ENCODE results near the gene CDH22.

Gene CDH22

GRCh38 chr20:46217583-46217982 is 90.7 kb downstream of the CDH22 start:
- Histone ChIP-seq H3K4me1 (ENCODE audit: control insufficient read depth, insufficient read depth, low read length) (no peaks in the 10 kb centered on the region), H3K9ac (ENCODE audit: low read length) (no peak overlapping the region), H3K4me3 (ENCODE audit: low read length) (no peak overlapping the region), H3K27me3 (ENCODE audit: control insufficient read depth, insufficient read depth, low read length) (peaks cover 2% of the 10 kb centered on the region), H3K36me3 (ENCODE audit: control insufficient read depth, insufficient read depth, low read length) (no peaks in the 10 kb centered on the region), H3K27ac (ENCODE audit: low read depth, low read length) (no peak overlapping the region)

DNA sequence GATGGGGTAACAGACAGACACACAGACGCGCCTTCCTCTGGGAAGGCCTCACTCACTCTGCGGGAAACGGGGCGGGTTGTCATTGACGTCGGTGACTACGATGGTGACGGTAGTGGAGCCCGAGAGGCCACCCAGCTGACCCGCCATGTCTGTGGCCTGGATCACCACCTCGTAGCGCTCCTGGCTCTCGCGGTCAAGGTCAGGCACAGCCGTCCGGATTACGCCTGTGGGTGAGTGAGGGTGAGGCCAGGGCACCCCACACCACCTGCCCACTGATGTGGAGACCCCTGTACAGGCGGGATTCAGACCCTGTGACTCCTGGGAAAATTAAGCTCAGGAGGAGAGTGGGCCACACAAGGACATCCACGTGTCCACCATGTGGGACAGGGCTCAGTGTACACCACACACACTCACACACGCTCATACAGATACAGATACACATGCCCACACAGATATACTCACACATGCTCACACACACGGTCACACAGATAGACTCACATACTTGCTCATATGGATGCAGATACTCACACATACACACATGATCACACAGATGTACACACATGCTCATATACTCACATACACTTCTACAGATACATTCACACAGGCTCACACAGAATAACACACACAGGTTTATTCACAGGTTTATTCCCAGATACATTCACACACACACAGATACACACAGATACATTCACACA is 91.4 kb downstream of the CDH22 start:
- Histone ChIP-seq H3K4me1 (ENCODE audit: control insufficient read depth, insufficient read depth, low read length) (no peaks in the 10 kb centered on the region), H3K36me3 (ENCODE audit: control insufficient read depth, insufficient read depth, low read length) (no peaks in the 10 kb centered on the region), H3K27ac (ENCODE audit: low read depth, low read length) (no peak overlapping the region), H3K4me3 (ENCODE audit: low read length) (no peak overlapping the region), H3K27me3 (ENCODE audit: control insufficient read depth, insufficient read depth, low read length) (peaks cover 2% of the 10 kb centered on the region), H3K9ac (ENCODE audit: low read length) (no peak overlapping the region)

DNA sequence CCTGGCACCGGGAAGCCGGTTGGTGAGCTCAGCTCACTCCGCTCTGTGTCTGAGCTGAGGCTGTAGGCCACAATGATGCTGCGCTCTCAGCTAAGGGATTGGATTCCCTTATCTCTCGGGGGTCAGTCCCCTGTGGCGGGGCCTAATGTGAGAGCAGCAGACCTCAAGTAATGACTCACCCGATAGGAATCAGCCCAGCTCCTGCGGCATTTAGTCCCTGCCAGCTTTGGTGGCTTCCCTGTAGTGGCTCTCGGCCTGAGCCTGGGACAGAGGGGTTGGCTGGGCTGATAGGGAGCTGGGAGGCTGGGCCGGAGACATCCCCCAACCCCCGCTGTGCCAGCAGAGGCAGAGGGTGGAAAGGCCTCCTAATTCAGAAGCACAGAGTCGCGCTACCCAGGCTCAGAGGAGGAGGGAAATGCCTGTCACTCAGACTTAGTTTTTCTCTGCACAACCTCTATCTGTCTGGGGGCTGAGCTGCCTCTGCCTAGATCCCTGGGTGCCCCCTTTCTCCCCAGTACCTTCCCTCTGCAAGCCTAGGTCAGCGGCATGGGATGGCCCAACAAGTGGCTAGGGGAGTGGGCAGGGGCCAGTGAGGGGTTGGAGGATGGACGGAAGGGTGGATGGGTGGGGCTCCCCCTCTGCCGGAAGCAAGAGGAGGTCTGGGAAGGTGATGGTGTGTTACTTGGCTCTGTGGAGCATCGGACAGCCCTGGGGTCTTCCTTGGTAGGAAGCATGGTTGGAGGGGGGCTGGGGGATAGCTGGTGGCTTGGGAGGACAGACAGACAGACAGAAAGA is 92.2 kb downstream of the CDH22 start:
- H3K36me3 ChIP-seq (ENCODE audit: control insufficient read depth, insufficient read depth, low read length), result no peaks in the 10 kb centered on the region
- no peak overlapping the region for H3K4me3 ChIP-seq (ENCODE audit: low read length)
- no peak overlapping the region for H3K9ac ChIP-seq (ENCODE audit: low read length)
- H3K27ac ChIP-seq (ENCODE audit: low read depth, low read length), result no peak overlapping the region
- no peaks in the 10 kb centered on the region for H3K27me3 ChIP-seq (ENCODE audit: control insufficient read depth, insufficient read depth, low read length)
- no peaks in the 10 kb centered on the region for H3K4me1 ChIP-seq (ENCODE audit: control insufficient read depth, insufficient read depth, low read length)

DNA sequence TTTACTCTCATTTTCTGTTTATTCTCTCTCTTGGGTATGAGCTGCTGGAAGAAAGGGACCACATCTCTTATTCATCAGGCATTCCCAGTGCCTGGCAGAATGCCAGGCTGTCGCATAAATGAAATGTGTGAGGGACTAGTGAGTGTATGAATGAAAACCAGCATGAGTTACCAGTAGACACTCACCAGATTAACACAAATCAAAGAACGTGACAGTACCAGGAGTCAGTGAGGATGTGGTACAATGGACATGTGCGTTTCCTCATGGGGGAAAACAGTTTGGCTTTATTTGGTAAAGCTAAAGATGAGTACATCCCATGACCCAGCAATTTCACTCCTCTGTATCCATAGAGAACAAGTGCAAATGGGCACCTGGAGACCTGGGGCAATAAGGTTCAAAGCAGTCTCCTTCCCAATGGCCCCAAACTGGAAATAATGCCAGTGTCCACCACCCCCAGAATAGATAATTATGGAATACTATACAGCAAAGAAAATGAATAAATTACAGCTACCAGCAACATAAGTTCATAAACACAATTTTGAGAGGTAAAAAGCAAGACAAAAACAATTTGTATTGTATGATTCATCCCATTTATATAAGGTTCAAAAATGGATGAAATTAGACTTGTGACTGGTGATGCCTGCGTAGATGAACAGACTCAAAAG is 93.3 kb downstream of the CDH22 start:
- H3K9ac ChIP-seq (ENCODE audit: low read length), result no peak overlapping the region
- no peaks in the 10 kb centered on the region for H3K36me3 ChIP-seq (ENCODE audit: control insufficient read depth, insufficient read depth, low read length)
- H3K4me3 ChIP-seq (ENCODE audit: low read length), result no peak overlapping the region
- H3K27ac ChIP-seq (ENCODE audit: low read depth, low read length), result no peak overlapping the region
- H3K4me1 ChIP-seq (ENCODE audit: control insufficient read depth, insufficient read depth, low read length), result no peaks in the 10 kb centered on the region
- no peaks in the 10 kb centered on the region for H3K27me3 ChIP-seq (ENCODE audit: control insufficient read depth, insufficient read depth, low read length)

DNA sequence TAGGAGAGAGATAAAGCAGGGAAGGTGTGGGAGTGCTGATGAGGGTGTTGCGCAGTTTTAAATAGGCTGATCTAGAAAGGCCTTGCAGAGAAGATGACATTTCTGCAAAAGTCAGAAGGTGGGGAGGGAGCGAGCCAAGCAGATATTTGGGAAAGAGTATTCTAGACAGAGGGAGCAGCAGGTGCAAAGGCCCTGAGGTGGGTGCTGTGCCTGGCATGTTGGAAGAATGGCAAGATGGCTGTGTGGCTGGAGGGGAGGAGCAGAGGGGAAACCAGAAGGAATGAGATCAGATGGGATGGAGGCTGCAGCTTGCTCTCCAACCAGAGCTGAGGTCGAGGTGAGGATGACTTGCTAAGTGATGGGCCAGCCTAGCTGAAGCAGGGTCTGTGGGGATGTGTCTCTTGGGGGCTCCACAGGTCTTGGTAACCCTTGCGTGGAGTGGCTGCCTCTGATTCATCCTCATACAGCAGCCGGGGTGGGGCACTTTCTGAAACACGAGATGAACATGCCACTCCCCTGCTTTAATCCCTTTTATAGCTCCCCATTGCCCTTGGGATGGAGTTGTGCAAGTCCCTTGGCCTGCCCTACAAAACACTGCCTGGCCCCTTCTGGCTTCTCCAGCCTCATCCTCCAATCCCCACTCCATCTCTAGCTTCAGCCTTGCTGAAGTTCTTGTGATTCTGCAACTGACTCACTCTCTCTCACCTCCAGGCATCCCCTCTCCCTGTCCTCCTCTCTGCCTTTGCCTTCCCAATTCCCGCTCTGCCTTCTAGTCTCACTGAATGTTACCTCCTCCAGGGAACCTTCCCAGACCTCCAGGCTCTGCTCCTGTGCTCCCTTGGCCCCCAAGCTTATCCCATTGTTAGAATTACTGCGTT is 94.1 kb downstream of the CDH22 start:
- H3K9ac ChIP-seq (ENCODE audit: low read length), result no peak overlapping the region
- H3K27ac ChIP-seq (ENCODE audit: low read depth, low read length), result no peak overlapping the region
- H3K4me3 ChIP-seq (ENCODE audit: low read length), result no peak overlapping the region
- no peaks in the 10 kb centered on the region for H3K36me3 ChIP-seq (ENCODE audit: control insufficient read depth, insufficient read depth, low read length)
- H3K4me1 ChIP-seq (ENCODE audit: control insufficient read depth, insufficient read depth, low read length), result no peaks in the 10 kb centered on the region
- H3K27me3 ChIP-seq (ENCODE audit: control insufficient read depth, insufficient read depth, low read length), result no peaks in the 10 kb centered on the region

DNA sequence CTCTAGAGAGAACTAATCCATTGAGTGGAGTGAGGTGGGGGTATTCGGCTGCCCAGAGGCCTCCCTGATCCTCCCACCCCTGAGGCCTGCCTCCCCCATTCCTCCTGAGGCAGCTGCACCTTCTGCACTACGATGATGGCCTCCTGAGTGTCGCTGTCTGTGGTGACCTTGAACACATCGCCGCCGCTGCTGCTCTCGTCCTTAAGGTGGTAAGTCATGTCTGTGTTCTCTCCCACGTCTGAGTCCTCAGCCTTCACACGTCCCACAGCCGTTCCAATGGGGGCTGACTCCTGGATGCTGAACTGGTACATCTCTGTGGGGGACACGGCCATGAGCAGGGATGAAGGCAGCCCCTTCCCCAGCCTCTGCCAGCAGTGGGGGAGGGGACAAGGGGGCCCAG is 95.4 kb downstream of the CDH22 start:
- H3K27me3 ChIP-seq (ENCODE audit: control insufficient read depth, insufficient read depth, low read length), result no peaks in the 10 kb centered on the region
- no peaks in the 10 kb centered on the region for H3K36me3 ChIP-seq (ENCODE audit: control insufficient read depth, insufficient read depth, low read length)
- H3K4me1 ChIP-seq (ENCODE audit: control insufficient read depth, insufficient read depth, low read length), result no peaks in the 10 kb centered on the region
- no peak overlapping the region for H3K9ac ChIP-seq (ENCODE audit: low read length)
- H3K27ac ChIP-seq (ENCODE audit: low read depth, low read length), result no peak overlapping the region
- H3K4me3 ChIP-seq (ENCODE audit: low read length), result no peak overlapping the region

DNA sequence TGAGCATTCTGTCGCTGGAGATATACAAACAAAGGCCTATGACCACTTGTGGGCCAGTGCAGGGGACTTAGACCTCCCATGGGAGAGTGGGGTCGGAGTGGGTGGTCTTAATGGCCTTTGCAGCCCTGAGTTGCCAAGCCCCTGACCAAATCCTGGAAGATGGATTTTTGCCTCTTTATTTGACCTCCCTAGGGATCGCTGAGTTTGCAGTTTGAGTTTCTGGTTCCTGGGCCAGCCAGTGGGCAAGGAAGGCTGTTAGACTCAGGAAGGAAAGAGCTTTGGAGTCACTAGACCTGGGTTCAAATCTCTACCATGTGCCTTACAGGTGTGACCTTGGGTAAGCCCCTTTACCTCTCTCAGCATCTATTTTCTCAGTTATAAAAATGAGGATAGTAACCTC is 96.0 kb downstream of the CDH22 start:
- no peaks in the 10 kb centered on the region for H3K27me3 ChIP-seq (ENCODE audit: control insufficient read depth, insufficient read depth, low read length)
- no peaks in the 10 kb centered on the region for H3K4me1 ChIP-seq (ENCODE audit: control insufficient read depth, insufficient read depth, low read length)
- H3K36me3 ChIP-seq (ENCODE audit: control insufficient read depth, insufficient read depth, low read length), result no peaks in the 10 kb centered on the region
- H3K9ac ChIP-seq (ENCODE audit: low read length), result no peak overlapping the region
- no peak overlapping the region for H3K4me3 ChIP-seq (ENCODE audit: low read length)
- no peak overlapping the region for H3K27ac ChIP-seq (ENCODE audit: low read depth, low read length)

DNA sequence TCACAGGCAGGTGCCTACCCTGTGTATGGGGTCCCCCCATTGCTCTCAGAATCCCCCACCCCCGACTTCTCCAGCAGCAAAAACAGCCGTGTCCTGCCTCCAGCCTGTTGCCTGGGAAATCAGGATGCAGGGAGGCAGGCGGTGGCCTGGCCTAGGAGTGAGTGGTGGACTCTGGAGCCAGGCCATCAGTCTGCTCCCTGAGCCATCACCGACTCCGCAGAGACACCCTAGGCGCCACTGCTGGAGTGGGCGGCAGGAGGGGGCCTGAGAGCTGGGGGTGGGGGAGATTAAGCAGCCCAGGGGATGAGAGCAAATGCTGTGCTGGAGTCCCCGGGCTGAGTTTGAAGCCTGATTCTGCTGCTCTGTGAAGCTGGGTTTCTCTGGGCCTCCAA is 97.0 kb downstream of the CDH22 start:
- no peaks in the 10 kb centered on the region for H3K4me1 ChIP-seq (ENCODE audit: control insufficient read depth, insufficient read depth, low read length)
- H3K27ac ChIP-seq (ENCODE audit: low read depth, low read length), result no peak overlapping the region
- no peaks in the 10 kb centered on the region for H3K36me3 ChIP-seq (ENCODE audit: control insufficient read depth, insufficient read depth, low read length)
- H3K27me3 ChIP-seq (ENCODE audit: control insufficient read depth, insufficient read depth, low read length), result no peaks in the 10 kb centered on the region
- H3K4me3 ChIP-seq (ENCODE audit: low read length), result no peak overlapping the region
- no peak overlapping the region for H3K9ac ChIP-seq (ENCODE audit: low read length)

GRCh38 chr20:46210672-46211330 is 97.5 kb downstream of the CDH22 start:
- Histone ChIP-seq H3K9ac (ENCODE audit: low read length) (no peak overlapping the region), H3K4me1 (ENCODE audit: control insufficient read depth, insufficient read depth, low read length) (no peaks in the 10 kb centered on the region), H3K4me3 (ENCODE audit: low read length) (no peak overlapping the region), H3K36me3 (ENCODE audit: control insufficient read depth, insufficient read depth, low read length) (no peaks in the 10 kb centered on the region), H3K27me3 (ENCODE audit: control insufficient read depth, insufficient read depth, low read length) (no peaks in the 10 kb centered on the region), H3K27ac (ENCODE audit: low read depth, low read length) (no peak overlapping the region)

DNA sequence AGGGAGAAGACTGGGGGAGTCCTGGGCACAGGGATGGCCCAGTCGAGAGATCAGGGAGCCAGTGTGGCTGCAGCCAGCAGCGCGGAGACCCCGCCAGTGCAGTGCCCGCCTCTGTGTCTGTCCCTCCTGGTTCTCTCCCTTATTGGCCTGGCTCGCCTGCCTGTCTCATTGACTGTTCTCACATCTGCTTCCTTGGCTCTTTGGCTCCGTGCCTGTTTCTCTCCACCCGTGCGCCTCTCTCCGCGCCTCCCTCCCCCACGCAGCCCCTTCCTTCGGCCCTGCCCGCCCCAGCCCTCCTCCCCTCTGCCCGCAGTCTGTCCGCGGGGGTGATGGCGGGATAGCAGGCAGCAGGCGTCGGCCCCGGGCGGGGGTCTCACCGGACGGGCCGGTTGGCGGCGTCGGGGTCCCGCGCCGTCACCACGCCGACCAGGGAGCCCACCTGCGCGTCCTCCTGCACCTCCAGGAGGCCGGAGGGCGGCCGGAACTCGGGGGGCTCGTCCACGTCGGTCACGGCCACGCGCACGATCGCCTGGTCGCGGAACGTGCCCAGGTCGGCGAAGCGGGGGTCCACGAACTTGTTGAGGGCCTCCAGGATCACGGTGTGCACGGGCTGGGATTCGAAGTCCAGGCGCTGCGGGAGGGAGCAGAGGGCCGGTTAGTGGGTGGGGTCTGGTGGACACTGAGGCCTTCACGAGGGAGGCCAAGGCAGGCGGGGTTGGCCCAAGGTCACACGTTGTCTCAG is 98.2 kb downstream of the CDH22 start:
- Histone ChIP-seq H3K4me3 (ENCODE audit: low read length) (no peak overlapping the region), H3K27ac (ENCODE audit: low read depth, low read length) (no peak overlapping the region), H3K27me3 (ENCODE audit: control insufficient read depth, insufficient read depth, low read length) (no peaks in the 10 kb centered on the region), H3K9ac (ENCODE audit: low read length) (no peak overlapping the region), H3K36me3 (ENCODE audit: control insufficient read depth, insufficient read depth, low read length) (no peaks in the 10 kb centered on the region), H3K4me1 (ENCODE audit: control insufficient read depth, insufficient read depth, low read length) (no peaks in the 10 kb centered on the region)

DNA sequence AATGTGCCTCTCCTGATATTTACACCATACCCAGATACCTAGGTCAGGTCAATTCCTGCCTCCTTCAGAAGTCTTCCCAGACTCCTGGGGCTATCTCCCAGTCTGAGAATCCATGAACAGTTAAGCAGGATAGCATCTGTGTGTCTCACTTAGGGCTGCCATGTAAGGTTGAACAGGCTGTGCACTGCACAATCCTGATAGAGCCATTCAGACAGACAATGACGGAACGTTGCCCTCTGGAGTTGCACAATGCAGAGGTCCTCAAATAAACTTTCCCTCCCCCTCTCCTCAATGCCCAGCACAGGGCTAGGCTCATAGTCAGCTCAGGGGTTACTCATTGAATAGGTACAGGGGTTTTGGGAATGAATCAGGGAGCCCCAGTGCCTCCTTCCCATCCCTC is 100.5 kb downstream of the CDH22 start:
- no peak overlapping the region for H3K27ac ChIP-seq (ENCODE audit: low read depth, low read length)
- H3K4me3 ChIP-seq (ENCODE audit: low read length), result no peak overlapping the region
- no peak overlapping the region for H3K9ac ChIP-seq (ENCODE audit: low read length)
- H3K4me1 ChIP-seq (ENCODE audit: control insufficient read depth, insufficient read depth, low read length), result no peaks in the 10 kb centered on the region
- H3K36me3 ChIP-seq (ENCODE audit: control insufficient read depth, insufficient read depth, low read length), result no peaks in the 10 kb centered on the region
- peaks cover 2% of the 10 kb centered on the region for H3K27me3 ChIP-seq (ENCODE audit: control insufficient read depth, insufficient read depth, low read length)

Measured in rectal smooth muscle tissue (tissue), 1 donor.